DND-41 (cell line): ENCODE results near the gene PRKAR1B.

Experiments used
- ATAC-seq: fragments of 200-7000 bp; cut with Tn5 transposase; 3 replicates; pipeline ENCODE4 v1.9.1; 2021; ENCODE audit warnings: low read depth; ENCODE audit not compliant: insufficient read depth
- DNase-seq: peaks from one replicate; pipeline ENCODE4 v3.0.0-alpha.2; 2020
- H2AFZ ChIP-seq: 2 replicates; pipeline ENCODE4 v1.6.0; 2012; ENCODE audit warnings: low read depth, low read length
- H3K27ac ChIP-seq: 2 replicates; pipeline ENCODE4 v1.5.1; 2012; ENCODE audit warnings: low read length, inconsistent platforms
- H3K27me3 ChIP-seq: fragments of 200-600 bp; sonication (generic); 2 replicates; pipeline ENCODE4 v1.6.0; 2012; ENCODE audit warnings: low read length, mild to moderate bottlenecking, inconsistent platforms; ENCODE audit not compliant: insufficient read depth, poor library complexity
- H3K36me3 ChIP-seq: 2 replicates; pipeline ENCODE4 v1.5.1; 2012; ENCODE audit warnings: low read length, inconsistent platforms; ENCODE audit not compliant: insufficient read depth
- H3K4me1 ChIP-seq: 2 replicates; pipeline ENCODE4 v1.5.1; 2012; ENCODE audit warnings: mild to moderate bottlenecking, low read length; ENCODE audit not compliant: insufficient read depth
- H3K4me2 ChIP-seq: 2 replicates; pipeline ENCODE4 v1.6.0; 2012; ENCODE audit warnings: mild to moderate bottlenecking, moderate library complexity, low read length, inconsistent platforms; ENCODE audit not compliant: insufficient read depth
- H3K4me3 ChIP-seq, 2 experiments: fragments of 200-600 bp in 1 of 2; shearing (Covaris generic) in 1 of 2; 2 replicates each; pipeline ENCODE4 v1.5.1; 2012 to 2016; ENCODE audit warnings: inconsistent platforms in 2 of 2, low read length in 2 of 2, mild to moderate bottlenecking in 2 of 2, low read depth in 1 of 2, moderate library complexity in 1 of 2
- H3K79me2 ChIP-seq: 2 replicates; pipeline ENCODE4 v1.6.0; 2012; ENCODE audit warnings: low read length, inconsistent platforms; ENCODE audit not compliant: insufficient read depth
- H3K9ac ChIP-seq: 2 replicates; pipeline ENCODE4 v1.6.0; 2012; ENCODE audit warnings: low read depth, mild to moderate bottlenecking, inconsistent platforms, low read length, moderate library complexity
- H3K9me3 ChIP-seq: 2 replicates; pipeline ENCODE4 v1.5.1; 2012; ENCODE audit warnings: low read length, moderate library complexity, mild to moderate bottlenecking, inconsistent platforms; ENCODE audit not compliant: insufficient read depth, severe bottlenecking
- H4K20me1 ChIP-seq: 2 replicates; pipeline ENCODE4 v1.6.0; 2012; ENCODE audit warnings: low read length; ENCODE audit not compliant: insufficient read depth
- EZH2 ChIP-seq: IDR thresholded peaks from 3 replicates; pipeline ENCODE4 v1.6.1; 2012; ENCODE audit warnings: borderline replicate concordance, low read depth, mild to moderate bottlenecking, moderate library complexity, low read length, inconsistent platforms; ENCODE audit not compliant: severe bottlenecking
- TF ChIP-seq, protein P1 (sequence below): IDR thresholded peaks from 2 replicates; pipeline ENCODE4 v1.5.1; 2012; ENCODE audit warnings: borderline replicate concordance, low read length, moderate library complexity, mild to moderate bottlenecking; ENCODE audit not compliant: poor library complexity, severe bottlenecking; ENCODE audit errors: extremely low read depth

Gene PRKAR1B

DNA sequence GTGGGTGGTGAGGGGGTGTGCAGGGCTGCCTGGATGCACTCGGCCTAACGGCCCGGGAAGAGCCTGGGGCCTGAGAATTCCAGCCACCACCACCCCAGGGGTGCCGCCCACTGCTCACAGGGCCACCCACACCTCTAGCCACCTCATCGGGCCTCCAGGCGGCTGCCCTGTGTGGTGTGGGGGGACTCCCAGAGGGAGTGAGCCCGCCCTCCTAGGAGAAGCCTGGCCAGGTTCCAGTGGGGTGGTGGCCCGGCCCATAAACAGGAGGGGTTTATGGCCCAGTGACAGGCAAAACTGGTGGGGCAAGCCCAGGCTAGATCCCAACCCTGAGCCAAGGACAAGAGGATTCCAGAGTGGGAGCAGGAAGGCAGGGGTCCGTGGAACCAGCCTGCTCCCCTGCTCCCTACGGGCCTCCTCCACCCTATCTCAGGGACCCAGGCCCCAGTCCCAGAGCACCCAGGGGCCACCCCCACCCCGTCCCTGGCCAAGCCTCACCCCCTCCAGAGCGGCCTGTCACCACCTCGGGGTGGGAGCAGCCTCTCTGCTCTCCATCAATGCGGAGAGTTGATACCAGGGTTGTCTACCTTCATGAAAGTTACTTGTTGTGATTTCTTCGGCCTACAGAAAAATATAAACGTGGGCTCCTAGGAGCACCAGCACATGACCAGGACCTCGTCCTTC, 187.2 kb downstream of the PRKAR1B start:
- Histone ChIP-seq H4K20me1 (no peaks in the 10 kb centered on the region), H3K4me1 (peaks cover 2% of the 10 kb centered on the region; the same call in 1 of the 2 replicates), H3K36me3 (no peaks in the 10 kb centered on the region), H3K4me2 (no peak overlapping the region), H2AFZ (no peak overlapping the region), H3K79me2 (no peaks in the 10 kb centered on the region), H3K27ac (no peak overlapping the region), H3K9me3 (no peaks in the 10 kb centered on the region), H3K4me3 (no peak overlapping the region), H3K27me3 (no peaks in the 10 kb centered on the region), H3K9ac (no peak overlapping the region)
- DNase-seq (no peak), ATAC-seq (no peak)
- TF ChIP-seq, protein P1, sequence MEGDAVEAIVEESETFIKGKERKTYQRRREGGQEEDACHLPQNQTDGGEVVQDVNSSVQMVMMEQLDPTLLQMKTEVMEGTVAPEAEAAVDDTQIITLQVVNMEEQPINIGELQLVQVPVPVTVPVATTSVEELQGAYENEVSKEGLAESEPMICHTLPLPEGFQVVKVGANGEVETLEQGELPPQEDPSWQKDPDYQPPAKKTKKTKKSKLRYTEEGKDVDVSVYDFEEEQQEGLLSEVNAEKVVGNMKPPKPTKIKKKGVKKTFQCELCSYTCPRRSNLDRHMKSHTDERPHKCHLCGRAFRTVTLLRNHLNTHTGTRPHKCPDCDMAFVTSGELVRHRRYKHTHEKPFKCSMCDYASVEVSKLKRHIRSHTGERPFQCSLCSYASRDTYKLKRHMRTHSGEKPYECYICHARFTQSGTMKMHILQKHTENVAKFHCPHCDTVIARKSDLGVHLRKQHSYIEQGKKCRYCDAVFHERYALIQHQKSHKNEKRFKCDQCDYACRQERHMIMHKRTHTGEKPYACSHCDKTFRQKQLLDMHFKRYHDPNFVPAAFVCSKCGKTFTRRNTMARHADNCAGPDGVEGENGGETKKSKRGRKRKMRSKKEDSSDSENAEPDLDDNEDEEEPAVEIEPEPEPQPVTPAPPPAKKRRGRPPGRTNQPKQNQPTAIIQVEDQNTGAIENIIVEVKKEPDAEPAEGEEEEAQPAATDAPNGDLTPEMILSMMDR = no peak
- TF ChIP-seq EZH2 = no peak

DNA sequence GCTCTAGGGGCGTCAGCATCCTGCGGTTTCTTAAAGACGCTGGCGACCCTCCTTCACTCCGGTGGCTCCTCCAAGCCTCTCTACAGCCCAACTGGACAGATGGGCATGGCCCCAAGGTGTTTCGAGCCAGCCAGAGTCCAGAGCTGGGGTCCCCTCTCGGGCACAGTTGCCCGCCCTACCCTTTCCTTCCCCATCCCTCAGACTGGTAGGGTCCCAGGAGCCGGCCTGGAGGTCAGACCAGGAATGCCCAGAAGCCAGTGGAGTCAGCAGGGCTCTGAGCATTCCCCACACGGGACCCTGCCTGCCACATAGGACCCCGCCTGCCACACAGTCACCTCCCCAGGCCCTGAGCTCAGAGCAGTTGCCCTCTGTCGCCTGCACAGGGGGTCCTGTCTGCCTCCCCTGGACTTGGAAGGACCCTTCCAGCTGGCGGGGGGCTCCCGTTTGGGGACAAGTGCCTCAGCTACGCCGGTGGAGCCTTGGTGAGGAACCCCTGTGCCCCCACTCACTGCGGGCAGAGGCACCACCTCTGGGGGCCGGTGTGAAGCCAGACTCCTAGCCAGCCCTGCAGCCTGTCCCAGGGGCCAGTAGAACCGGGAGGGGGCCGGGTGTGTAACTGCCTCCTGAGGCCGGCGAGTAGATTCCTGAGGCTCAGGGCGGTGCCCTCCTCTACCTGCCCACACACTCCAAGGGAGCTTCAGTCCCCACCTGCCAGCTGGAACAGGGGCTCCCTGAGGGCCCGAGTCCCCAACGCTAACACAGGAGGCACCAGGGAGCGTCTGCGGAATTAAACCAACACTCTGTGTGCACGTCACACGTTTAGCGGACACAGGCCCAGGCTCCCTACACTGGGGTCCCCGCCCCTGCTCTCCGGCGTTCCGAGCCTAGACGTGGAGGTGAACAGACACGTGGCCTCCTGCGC, 188.1 kb downstream of the PRKAR1B start:
- no peak overlapping the region for H2AFZ ChIP-seq

DNA sequence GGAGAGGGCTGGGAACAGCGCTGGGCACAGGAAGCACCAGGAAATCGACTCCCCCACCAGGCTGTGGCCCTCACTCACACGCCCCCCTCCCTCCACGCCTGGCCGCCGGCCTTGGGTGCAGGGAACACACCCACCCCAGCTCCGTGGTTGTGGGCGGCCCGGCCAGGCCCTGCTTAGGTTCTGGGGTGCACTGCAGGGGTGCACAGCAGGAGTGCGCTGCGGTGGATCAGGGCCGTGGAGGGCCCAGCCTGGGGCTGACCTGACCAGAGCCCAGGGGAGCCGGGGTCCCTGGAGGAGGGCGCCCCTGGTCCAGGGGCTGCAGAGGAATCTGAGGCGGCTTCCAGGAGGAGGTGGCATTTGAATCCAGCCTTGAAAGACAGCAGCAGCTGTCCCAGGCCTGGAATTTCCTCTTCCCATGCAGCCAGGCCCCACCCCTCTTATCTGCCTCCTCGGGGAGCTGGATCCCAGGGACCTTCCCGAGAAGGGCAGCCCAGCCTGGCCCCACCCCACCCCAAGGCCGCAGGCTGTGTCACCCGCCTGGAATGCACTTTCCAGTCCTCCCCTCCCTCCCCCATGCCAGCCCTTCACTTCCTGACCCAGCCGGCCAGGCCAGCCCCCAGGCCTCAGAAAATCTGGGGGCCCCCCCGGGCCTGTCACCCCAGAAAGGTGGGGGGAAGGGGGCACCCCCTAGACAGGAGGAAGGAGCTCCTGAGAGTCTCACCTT, 189.0 kb downstream of the PRKAR1B start:
- Histone ChIP-seq H2AFZ (no peak overlapping the region), H3K27ac (no peak overlapping the region), H3K27me3 (no peaks in the 10 kb centered on the region), H3K36me3 (no peaks in the 10 kb centered on the region), H3K9me3 (no peaks in the 10 kb centered on the region), H3K4me2 (no peak overlapping the region), H3K4me3 (no peak overlapping the region), H3K9ac (no peak overlapping the region), H3K79me2 (no peaks in the 10 kb centered on the region), H4K20me1 (no peaks in the 10 kb centered on the region), H3K4me1 (peaks cover 2% of the 10 kb centered on the region; the same call in 1 of the 2 replicates)
- TF ChIP-seq EZH2 = no peak
- TF ChIP-seq, protein P1 = no peak
- DNase-seq = no peak
- no peak for ATAC-seq

More for the DNA sequence above, 188.1 kb downstream of the PRKAR1B start:
- Histone ChIP-seq H3K4me1 (peaks cover 2% of the 10 kb centered on the region; the same call in 1 of the 2 replicates), H3K4me3 (no peak overlapping the region), H3K36me3 (no peaks in the 10 kb centered on the region), H4K20me1 (no peaks in the 10 kb centered on the region), H3K9me3 (no peaks in the 10 kb centered on the region), H3K27me3 (no peaks in the 10 kb centered on the region), H3K27ac (no peak overlapping the region), H3K9ac (no peak overlapping the region), H3K79me2 (no peaks in the 10 kb centered on the region), H3K4me2 (no peak overlapping the region)
- TF ChIP-seq EZH2 = no peak
- TF ChIP-seq, protein P1 = no peak
- no peak for DNase-seq
- ATAC-seq = no peak
